Measurements from ENCODE around the gene DAB2.

- no peak for TF ChIP-seq CTCF (IDR thresholded peaks at IDR 0.05; ENCODE audit: low read depth, low read length, poor library complexity, severe bottlenecking)
- no peak for TF ChIP-seq EZH2phosphoT487 (IDR thresholded peaks at IDR 0.05; ENCODE audit: borderline replicate concordance, low read length)
Measured at GRCh38 chr5:39337252-39337915, 87.4 kb downstream of the DAB2 start.
